ENCODE data around the gene STX1B.

Gene STX1B

GRCh38 chr16:31006589-31006988 is 3.8 kb downstream of the STX1B start:
- no peak for DNase-seq (ENCODE audit: low read depth)
- no peak for TF ChIP-seq CTCF (IDR thresholded peaks at IDR 0.05; ENCODE audit: control insufficient read depth, extremely low read depth, insufficient read depth)
- no peak overlapping the region for H3K4me3 ChIP-seq (ENCODE audit: low read depth, low read length)

GRCh38 chr16:31006086-31006385 is 4.4 kb downstream of the STX1B start:
- no peak for TF ChIP-seq CTCF (IDR thresholded peaks at IDR 0.05; ENCODE audit: control insufficient read depth, extremely low read depth, insufficient read depth)
- no peak overlapping the region for H3K4me3 ChIP-seq (ENCODE audit: low read depth, low read length)
- DNase-seq (ENCODE audit: low read depth): no peak

GRCh38 chr16:31005350-31006085 is 4.9 kb downstream of the STX1B start:
- no peak for TF ChIP-seq CTCF (IDR thresholded peaks at IDR 0.05; ENCODE audit: control insufficient read depth, extremely low read depth, insufficient read depth)
- DNase-seq (ENCODE audit: low read depth): no peak
- H3K4me3 ChIP-seq (ENCODE audit: low read depth, low read length): no peak overlapping the region

- no peak for TF ChIP-seq CTCF (IDR thresholded peaks at IDR 0.05; ENCODE audit: control insufficient read depth, extremely low read depth, insufficient read depth)
- no peak for DNase-seq (ENCODE audit: low read depth)
- no peak overlapping the region for H3K4me3 ChIP-seq (ENCODE audit: low read depth, low read length)
These were observed 5.8 kb downstream of the STX1B start for GRCh38 chr16:31004658-31005057.

GRCh38 chr16:31003744-31004143 is 6.7 kb downstream of the STX1B start:
- no peak for DNase-seq (ENCODE audit: low read depth)
- TF ChIP-seq CTCF (IDR thresholded peaks at IDR 0.05; ENCODE audit: control insufficient read depth, extremely low read depth, insufficient read depth): no peak
- H3K4me3 ChIP-seq (ENCODE audit: low read depth, low read length): no peak overlapping the region

GRCh38 chr16:31002862-31003341 is 7.5 kb downstream of the STX1B start:
- no peak for TF ChIP-seq CTCF (IDR thresholded peaks at IDR 0.05; ENCODE audit: control insufficient read depth, extremely low read depth, insufficient read depth)
- DNase-seq (ENCODE audit: low read depth): no peak
- H3K4me3 ChIP-seq (ENCODE audit: low read depth, low read length): no peak overlapping the region

- TF ChIP-seq CTCF (IDR thresholded peaks at IDR 0.05; ENCODE audit: control insufficient read depth, extremely low read depth, insufficient read depth): no peak
- no peak for DNase-seq (ENCODE audit: low read depth)
- H3K4me3 ChIP-seq (ENCODE audit: low read depth, low read length): no peak overlapping the region
These were observed 8.2 kb downstream of the STX1B start for GRCh38 chr16:31002250-31002700.

All from LNCaP clone FGC (cell line).